HFFc6 (cell line): ENCODE results near the gene CIZ1. TPM values are rescaled to one million over a fixed set of nuclear protein-coding genes. Genes with fewer than 3 reads are reported as not detected.
A peak's percentile ranks its signal among the peaks of the same experiment; 100 is the strongest.
"Not testable (repeated sequence)": the region's sequence is repeated elsewhere in the genome, so short reads cannot be mapped to it uniquely, and the experiment has no call there.

Experiments
- DNase-seq: peaks from one replicate; pipeline ENCODE4 v3.0.0-alpha.2; 2018
- H3K27ac Mint-ChIP-seq: 2 replicates; pipeline ENCODE4 v1.8.0; 2020; ENCODE audit warnings: mild to moderate bottlenecking, mixed read lengths
- H3K27me3 Mint-ChIP-seq: 2 replicates; pipeline ENCODE4 v1.8.0; 2021; ENCODE audit warnings: mild to moderate bottlenecking, moderate library complexity, mixed read lengths; ENCODE audit not compliant: insufficient read depth
- H3K36me3 Mint-ChIP-seq: 2 replicates; pipeline ENCODE4 v1.8.0; 2021; ENCODE audit warnings: low read depth, mixed read lengths
- H3K4me1 Mint-ChIP-seq: 2 replicates; pipeline ENCODE4 v1.8.0; 2020; ENCODE audit warnings: low read depth, mixed read lengths
- H3K4me3 Mint-ChIP-seq: 2 replicates; pipeline ENCODE4 v1.8.0; 2020; ENCODE audit warnings: mild to moderate bottlenecking, moderate library complexity, mixed read lengths
- H3K9me3 Mint-ChIP-seq: 2 replicates; pipeline ENCODE4 v1.8.0; 2020; ENCODE audit warnings: mild to moderate bottlenecking, mixed read lengths
- CTCF ChIP-seq: fragments of 200-600 bp; sonication (generic); IDR thresholded peaks from 2 replicates; pipeline ENCODE4 v1.5.0; 2021; ENCODE audit warnings: antibody characterized with exemption, mild to moderate bottlenecking
- total RNA-seq, 6 experiments: library from RNA; stranded (reverse); fragmentation: NEBNext Ultra II Directional; extraction: Animal tissue kit (Norgen Biotek cat#: 25700); gene quantifications; 2 replicates in 1 of 6; 3 replicates in 5 of 6; pipeline ENCODE4 v1.2.3, GENCODE V29; 2021

The CIZ1 gene
- total RNA-seq, 6 experiments from 2014 or later, result 119 to 168 (median 148) TPM

GRCh38 chr9:128181480-128181879 lies 9.9 kb downstream of the CIZ1 start:
- not testable (repeated sequence) for H3K27ac Mint-ChIP-seq, H3K4me3 Mint-ChIP-seq, H3K9me3 Mint-ChIP-seq, H3K27me3 Mint-ChIP-seq, H3K4me1 Mint-ChIP-seq
- DNase-seq, result peak; percentile 44
- H3K36me3 Mint-ChIP-seq, result peaks cover 32% of the 10 kb centered on the region
- peak; percentile 69 for TF ChIP-seq CTCF

GRCh38 chr9:128180447-128180846 lies 10.9 kb downstream of the CIZ1 start:
- no peak for TF ChIP-seq CTCF
- DNase-seq, result no peak
- H3K4me3 Mint-ChIP-seq, result no peak overlapping the region
- H3K27ac Mint-ChIP-seq, result no peak overlapping the region
- no peaks in the 10 kb centered on the region for H3K27me3 Mint-ChIP-seq
- H3K4me1 Mint-ChIP-seq, result peaks cover 13% of the 10 kb centered on the region
- H3K9me3 Mint-ChIP-seq, result no peaks in the 10 kb centered on the region
- H3K36me3 Mint-ChIP-seq, result peaks cover 28% of the 10 kb centered on the region

GRCh38 chr9:128180001-128180400 lies 11.4 kb downstream of the CIZ1 start:
- no peaks in the 10 kb centered on the region for H3K27me3 Mint-ChIP-seq
- H3K4me3 Mint-ChIP-seq, result no peak overlapping the region
- H3K36me3 Mint-ChIP-seq, result peaks cover 28% of the 10 kb centered on the region
- TF ChIP-seq CTCF, result no peak
- H3K9me3 Mint-ChIP-seq, result no peaks in the 10 kb centered on the region
- no peak for DNase-seq
- no peak overlapping the region for H3K27ac Mint-ChIP-seq
- peaks cover 17% of the 10 kb centered on the region for H3K4me1 Mint-ChIP-seq

GRCh38 chr9:128178806-128179431 lies 12.5 kb downstream of the CIZ1 start:
- Mint-ChIP-seq H3K9me3 (no peaks in the 10 kb centered on the region), H3K27ac (no peak overlapping the region), H3K4me1 (peaks cover 20% of the 10 kb centered on the region), H3K4me3 (no peak overlapping the region), H3K36me3 (peaks cover 25% of the 10 kb centered on the region), H3K27me3 (no peaks in the 10 kb centered on the region)
- no peak for DNase-seq
- TF ChIP-seq CTCF, result no peak

- H3K4me3 Mint-ChIP-seq, result no peak overlapping the region
- peak overlapping the region; percentile 32 for H3K27ac Mint-ChIP-seq
- no peaks in the 10 kb centered on the region for H3K27me3 Mint-ChIP-seq
- no peaks in the 10 kb centered on the region for H3K9me3 Mint-ChIP-seq
- TF ChIP-seq CTCF, result no peak
- peaks cover 11% of the 10 kb centered on the region; the same call in 1 of the 2 replicates for H3K36me3 Mint-ChIP-seq
- H3K4me1 Mint-ChIP-seq, result peaks cover 13% of the 10 kb centered on the region
- no peak for DNase-seq
Observed at GRCh38 chr9:128175726-128176125, 15.6 kb downstream of the CIZ1 start.
